HG03575 (cell line): ENCODE data around the gene HOXA2.

Experiments used
- ATAC-seq: cut with Tn5 transposase; IDR thresholded peaks from one replicate; pipeline ENCODE4 v1.9.1; 2021; ENCODE audit not compliant: unreplicated experiment, insufficient number of reproducible peaks, low FRiP score; ENCODE audit errors: extremely low read depth

The HOXA2 gene

GRCh38 chr7:27128776-27129728, 26.6 kb upstream of the HOXA2 start:
- no peak for ATAC-seq

- no peak for ATAC-seq
Observed at GRCh38 chr7:27128034-27128433, 25.6 kb upstream of the HOXA2 start.

GRCh38 chr7:27126596-27127327, 24.3 kb upstream of the HOXA2 start:
- no peak for ATAC-seq

GRCh38 chr7:27125986-27126394, 23.5 kb upstream of the HOXA2 start:
- no peak for ATAC-seq

- no peak for ATAC-seq
Observed at GRCh38 chr7:27124902-27125689, 22.6 kb upstream of the HOXA2 start.

GRCh38 chr7:27124096-27124901, 21.8 kb upstream of the HOXA2 start:
- no peak for ATAC-seq

- no peak for ATAC-seq
Observed at GRCh38 chr7:27123477-27124053, 21.1 kb upstream of the HOXA2 start.

- ATAC-seq: no peak
Observed at GRCh38 chr7:27123007-27123476, 20.6 kb upstream of the HOXA2 start.

- ATAC-seq: no peak
Observed at GRCh38 chr7:27122077-27122910, 19.8 kb upstream of the HOXA2 start.

- ATAC-seq: no peak
Observed at GRCh38 chr7:27121684-27122076, 19.2 kb upstream of the HOXA2 start.

- ATAC-seq: no peak
Observed at GRCh38 chr7:27119412-27119911, 17.0 kb upstream of the HOXA2 start.

- ATAC-seq: no peak
Observed at GRCh38 chr7:27118580-27118979, 16.1 kb upstream of the HOXA2 start.

- ATAC-seq: no peak
Observed at GRCh38 chr7:27117887-27118491, 15.5 kb upstream of the HOXA2 start.

- no peak for ATAC-seq
Observed at GRCh38 chr7:27116962-27117886, 14.7 kb upstream of the HOXA2 start.

GRCh38 chr7:27116031-27116961, 13.8 kb upstream of the HOXA2 start:
- ATAC-seq: no peak
